MV-4-11 (cell line): Measurements from ENCODE around the gene ATAD3C.

Experiments
- DNase-seq: peaks from one replicate; lab custom pipeline; 2025; lab: John Stamatoyannopoulos, UW

Gene ATAD3C

GRCh38 chr1:1431845-1432273 lies 17.6 kb upstream of the ATAD3C start:
- DNase-seq, result no peak

DNA sequence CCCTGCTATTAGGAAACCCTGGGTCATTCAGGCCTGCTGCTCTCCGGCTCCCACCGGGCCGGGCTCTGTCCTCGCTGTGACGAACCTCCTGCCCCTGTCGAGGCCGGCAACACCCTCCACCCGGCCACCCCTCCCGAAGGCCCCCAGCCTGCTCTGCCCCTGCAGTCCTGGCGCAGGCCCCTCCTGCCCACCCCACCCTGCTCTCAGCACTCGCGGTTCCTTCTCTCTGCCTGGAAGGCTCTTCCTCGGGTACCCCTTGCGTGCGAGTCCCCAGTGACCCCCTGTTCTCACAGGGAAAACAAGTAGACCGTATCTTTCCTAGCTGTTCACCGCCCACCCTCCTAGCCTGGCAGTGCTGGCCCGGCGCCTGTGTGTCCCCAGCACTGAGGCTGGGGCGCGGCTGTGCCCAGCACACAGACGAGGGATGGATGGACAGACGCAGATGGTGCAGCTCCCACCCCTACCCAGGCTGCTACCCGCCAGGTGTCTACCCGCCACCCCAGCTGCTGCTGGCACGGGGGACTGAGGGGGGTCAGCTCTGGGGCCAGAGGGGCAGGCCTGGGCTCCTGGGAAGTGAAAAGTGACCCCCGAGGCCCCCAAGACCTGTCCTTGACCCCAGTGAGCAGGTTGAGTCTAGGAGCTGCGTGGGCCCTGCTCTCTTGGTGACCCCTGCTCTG lies 17.1 kb upstream of the ATAD3C start:
- DNase-seq, result no peak

- DNase-seq, result no peak
Measured at GRCh38 chr1:1432951-1433803, 16.3 kb upstream of the ATAD3C start.

- peak; percentile 24 for DNase-seq
Measured at GRCh38 chr1:1433804-1434130, 15.7 kb upstream of the ATAD3C start.

GRCh38 chr1:1434131-1434823 lies 15.2 kb upstream of the ATAD3C start:
- DNase-seq, result no peak

GRCh38 chr1:1434824-1435105 lies 14.7 kb upstream of the ATAD3C start:
- no peak for DNase-seq

GRCh38 chr1:1435106-1435903 lies 14.2 kb upstream of the ATAD3C start, which contains the start of gene VWA1:
Gene VWA1, plus strand, starts transcription at chr1:1435690. Its CDS starts 59 bp downstream, at chr1:1435749.
- DNase-seq, result peak; percentile 16

- no peak for DNase-seq
Measured at GRCh38 chr1:1435911-1436629, 13.4 kb upstream of the ATAD3C start.

- DNase-seq, result no peak
Measured at GRCh38 chr1:1436630-1437032, 12.9 kb upstream of the ATAD3C start.

DNA sequence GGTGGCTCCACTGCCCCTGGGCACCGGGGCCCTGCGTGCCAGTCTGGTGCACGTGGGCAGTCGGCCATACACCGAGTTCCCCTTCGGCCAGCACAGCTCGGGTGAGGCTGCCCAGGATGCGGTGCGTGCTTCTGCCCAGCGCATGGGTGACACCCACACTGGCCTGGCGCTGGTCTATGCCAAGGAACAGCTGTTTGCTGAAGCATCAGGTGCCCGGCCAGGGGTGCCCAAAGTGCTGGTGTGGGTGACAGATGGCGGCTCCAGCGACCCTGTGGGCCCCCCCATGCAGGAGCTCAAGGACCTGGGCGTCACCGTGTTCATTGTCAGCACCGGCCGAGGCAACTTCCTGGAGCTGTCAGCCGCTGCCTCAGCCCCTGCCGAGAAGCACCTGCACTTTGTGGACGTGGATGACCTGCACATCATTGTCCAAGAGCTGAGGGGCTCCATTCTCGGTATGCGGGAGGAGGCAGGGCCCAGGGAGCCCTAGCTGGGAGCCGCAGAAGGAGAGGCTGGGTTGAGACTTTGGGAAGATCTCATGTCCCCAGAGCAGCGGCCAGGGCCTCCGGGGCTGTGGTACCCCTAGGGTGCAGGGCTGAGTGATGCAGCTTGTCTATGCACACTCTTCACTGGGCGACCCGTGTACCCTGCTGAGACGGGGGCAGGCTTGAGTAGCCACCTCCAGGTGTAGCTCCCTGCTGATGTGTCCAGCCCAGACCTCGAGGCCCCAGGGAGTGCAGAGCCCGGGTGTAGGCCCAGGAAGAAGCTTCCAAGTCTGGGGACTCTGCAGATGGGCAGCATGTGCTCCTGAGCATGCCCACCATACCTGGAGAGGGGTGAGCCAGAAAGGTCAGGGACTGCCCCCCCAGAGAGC lies 12.2 kb upstream of the ATAD3C start:
- no peak for DNase-seq

- peak; percentile 92 for DNase-seq
Measured at GRCh38 chr1:1437904-1438376, 11.5 kb upstream of the ATAD3C start.

DNA sequence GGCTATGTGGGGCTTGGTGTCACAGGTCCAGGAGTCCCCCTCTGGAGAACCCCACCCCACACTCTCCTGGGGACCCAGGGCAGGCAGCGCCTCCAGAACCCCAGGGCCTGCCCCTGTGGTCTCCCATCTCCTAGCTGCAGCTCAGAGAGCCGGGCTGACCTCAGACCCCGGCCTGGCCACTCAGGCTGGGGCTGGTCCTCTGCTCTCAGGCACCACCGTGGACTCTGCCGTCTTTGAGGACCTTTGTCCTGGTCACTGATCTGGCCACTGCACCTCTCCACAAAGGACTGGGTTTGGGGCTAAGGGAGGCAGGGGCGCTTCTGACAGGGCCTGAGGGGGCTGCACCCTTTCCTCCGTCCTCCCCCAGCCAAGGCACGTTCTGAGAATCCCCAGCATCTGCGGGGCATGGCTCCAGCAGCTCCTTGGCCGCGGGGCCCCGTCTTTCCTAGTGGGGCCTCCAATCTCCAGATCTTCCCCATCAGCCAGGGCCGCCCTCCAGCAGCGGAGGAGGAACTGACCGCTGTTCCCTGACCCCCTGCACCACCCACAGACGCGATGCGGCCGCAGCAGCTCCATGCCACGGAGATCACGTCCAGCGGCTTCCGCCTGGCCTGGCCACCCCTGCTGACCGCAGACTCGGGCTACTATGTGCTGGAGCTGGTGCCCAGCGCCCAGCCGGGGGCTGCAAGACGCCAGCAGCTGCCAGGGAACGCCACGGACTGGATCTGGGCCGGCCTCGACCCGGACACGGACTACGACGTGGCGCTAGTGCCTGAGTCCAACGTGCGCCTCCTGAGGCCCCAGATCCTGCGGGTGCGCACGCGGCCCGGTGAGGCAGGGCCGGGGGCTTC lies 10.7 kb upstream of the ATAD3C start:
- no peak for DNase-seq

GRCh38 chr1:1439546-1440261 lies 9.8 kb upstream of the ATAD3C start:
- DNase-seq, result no peak

GRCh38 chr1:1440262-1441001 lies 9.1 kb upstream of the ATAD3C start:
- no peak for DNase-seq

DNA sequence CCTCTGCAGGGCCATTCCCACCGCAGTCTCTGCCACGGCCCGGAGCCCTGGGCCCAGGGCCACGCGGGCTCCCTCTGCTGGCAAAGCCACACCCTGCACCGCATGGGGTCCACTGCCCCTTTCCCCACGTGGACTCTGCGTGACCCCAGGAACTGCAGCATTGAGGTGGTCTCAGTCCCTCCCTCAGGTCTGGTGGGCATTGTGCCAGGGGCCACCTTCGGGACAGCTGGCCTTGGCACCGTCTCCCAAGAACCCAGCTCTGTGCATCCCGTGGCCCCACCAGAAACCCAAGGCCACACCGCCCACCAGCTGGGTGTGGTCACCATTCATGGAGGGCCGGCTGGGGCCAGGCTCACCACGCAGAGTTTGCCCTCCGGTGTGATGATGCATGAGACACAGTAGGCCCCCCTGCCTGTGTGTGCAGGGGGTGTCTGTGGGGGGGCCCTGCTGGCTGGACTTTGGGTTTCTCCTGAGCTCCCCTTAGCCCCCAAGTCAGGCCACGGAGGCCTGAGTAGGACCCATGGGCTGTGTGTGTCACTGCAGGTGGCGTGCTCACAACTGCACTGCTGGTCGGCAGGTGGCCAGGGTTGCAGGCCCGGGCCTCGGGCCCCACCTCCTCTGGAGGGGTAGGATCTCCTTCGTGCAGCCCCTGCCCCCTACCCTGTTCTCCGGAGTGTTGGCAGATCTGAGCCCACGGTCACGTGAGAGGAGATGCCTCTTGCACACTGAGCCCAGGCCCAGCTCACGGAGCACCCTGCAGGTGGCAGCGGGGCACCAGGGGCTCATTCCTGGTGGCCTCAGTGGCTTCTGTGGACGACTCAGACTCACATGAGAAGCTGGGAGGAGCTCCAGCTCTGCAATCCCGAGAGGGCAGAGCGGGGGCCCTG lies 8.2 kb upstream of the ATAD3C start:
- DNase-seq, result peak; percentile 21

DNA sequence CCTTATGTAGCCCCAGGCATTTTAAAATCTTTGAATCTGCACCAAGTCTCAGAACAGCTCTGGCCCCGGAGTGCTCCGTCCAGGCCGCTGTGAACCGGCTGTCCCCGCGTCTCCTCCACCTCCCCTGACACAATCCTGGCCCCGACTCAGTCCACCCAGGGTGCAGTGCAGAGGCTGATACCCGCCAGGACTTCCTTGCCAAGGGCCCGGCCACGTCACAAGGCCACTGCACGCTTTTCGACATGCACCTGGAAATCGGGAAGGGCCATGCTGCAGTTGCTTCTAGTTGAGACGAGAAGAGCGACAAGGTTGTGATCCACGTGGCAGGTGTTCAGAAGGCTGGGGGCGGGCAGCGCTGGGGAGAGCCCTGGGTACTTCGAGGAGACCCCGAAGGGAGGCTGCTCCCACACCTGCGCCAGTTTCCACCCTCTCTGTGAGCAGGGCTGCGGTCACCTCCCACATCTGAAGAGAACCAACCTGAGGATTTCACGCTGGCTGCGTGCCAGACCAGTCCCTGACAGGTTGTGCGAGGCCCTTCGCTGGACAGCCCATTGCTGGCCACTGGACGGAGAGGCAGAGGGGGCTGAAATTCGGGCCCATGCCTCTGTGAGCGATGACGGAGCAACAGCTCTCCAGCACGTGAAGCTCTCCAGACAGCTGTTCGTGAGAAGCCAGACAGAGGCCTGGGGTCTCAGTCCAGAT lies 7.3 kb upstream of the ATAD3C start:
- DNase-seq, result no peak
